HL-60/S4 treated with retinoic acid at 250 ng/mL for 4 days and 3 days (cell line): Measurements from ENCODE around the gene QPRT.
"Not testable (repeated sequence)": the region's sequence is repeated elsewhere in the genome, so short reads cannot be mapped to it uniquely, and the experiment has no call there.

ENCODE experiments used
- in situ Hi-C: fragments of 300-500 bp; cut with MboI; formaldehyde crosslinking; loops from 2 replicates; pipeline ENCODE4 v1.7.0; 2022; ENCODE audit warnings: low sequenced_read_pairs

QPRT gene

DNA sequence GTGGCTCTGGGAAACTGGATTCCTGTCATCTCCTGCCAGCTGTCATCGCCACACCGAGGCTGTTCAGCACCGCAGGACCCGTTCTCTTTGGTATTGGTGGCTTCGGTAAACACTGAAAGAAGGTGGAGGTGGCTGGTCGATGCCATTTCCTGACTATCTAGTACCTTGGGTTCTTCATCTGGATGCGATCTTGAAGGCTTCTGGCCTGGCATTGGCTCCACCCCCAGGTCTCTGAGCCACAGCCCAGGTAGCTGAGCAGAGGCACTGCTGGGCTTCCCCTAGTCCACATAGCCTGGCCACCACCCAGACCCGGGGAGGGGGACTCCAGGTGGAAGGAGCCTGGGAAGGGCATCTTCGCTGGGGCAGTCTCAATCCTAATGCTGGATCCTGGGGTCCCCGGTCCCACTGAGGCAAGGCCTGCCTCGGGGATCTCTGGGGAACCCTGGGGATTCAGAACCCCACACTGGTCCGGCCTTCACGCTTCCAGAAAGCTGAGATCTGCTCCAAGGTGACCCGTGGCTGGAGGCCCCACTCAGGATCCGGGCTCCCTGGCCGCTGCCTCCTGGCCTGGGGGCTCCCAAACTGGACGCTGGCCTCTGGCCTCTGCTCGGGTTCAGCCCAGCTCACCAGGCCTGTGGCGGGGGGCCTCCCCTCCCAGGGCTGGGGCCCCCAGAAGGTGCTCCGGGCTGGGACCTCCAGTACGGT is 65.0 kb downstream of the QPRT start:
- in situ Hi-C loops: no loop called here

DNA sequence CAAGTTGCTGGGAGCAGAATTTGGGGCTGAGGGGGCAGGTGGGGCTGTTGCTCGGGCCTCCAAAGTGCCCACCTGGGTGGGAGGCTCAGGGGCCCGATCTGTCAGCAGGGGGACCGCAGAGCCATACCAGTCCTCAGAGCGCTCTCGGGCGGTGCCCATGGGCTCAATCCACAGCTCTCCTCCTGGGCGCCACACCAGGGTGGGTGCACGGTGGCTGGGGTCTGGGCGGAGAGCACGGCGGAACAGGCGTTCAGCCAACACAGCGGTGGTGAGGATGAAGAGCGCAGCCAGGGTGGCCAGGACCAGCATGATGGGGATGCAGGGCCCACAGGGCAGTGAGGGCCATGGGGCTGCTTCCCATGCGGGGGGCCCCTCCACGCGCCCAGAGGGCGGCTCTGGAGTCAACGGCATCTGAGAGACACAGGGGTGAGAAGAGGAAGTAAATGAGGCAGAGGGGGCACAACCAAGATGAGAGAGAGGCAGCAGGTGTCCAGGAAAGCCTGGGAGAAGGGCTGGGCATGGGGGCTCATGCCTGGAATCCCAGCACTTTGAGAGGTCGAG is 65.6 kb downstream of the QPRT start:
- in situ Hi-C loops: no loop called here

DNA sequence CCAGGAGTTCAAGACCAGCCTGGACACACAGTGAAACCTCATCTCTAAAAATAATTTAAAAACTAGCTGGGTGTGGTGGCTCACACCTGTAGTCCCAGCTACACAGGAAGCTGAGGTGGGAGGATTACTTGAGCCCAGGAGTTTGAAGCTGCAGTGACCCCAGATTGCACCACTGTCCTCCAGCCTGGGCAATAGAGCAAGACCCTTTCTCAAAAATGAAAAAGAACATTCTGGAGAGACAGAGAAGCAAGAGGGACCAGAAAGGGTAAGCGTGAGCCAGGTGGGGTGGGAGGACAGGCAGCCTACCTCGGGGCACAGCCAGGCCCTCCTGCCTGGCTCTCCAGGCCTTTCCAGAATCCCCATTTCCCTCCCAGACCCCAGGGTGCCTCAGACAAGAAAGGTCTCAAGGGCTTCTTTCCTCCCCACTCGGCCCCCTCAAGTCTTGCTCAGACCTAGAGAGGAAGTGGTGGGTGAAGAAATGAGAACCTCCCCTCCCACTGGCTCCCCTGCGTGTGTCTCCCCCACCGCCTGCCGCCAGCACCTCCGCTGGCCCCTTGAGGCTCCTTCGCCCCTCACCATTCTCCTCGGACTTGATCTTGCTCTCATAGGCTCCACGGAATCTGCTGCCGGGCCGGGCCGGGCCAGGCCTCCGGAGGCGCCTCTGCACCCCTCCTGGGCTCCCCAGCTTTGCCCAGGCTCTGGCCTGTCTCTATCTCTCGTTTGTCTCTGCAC is 66.3 kb downstream of the QPRT start:
- in situ Hi-C loops: no loop called here

DNA sequence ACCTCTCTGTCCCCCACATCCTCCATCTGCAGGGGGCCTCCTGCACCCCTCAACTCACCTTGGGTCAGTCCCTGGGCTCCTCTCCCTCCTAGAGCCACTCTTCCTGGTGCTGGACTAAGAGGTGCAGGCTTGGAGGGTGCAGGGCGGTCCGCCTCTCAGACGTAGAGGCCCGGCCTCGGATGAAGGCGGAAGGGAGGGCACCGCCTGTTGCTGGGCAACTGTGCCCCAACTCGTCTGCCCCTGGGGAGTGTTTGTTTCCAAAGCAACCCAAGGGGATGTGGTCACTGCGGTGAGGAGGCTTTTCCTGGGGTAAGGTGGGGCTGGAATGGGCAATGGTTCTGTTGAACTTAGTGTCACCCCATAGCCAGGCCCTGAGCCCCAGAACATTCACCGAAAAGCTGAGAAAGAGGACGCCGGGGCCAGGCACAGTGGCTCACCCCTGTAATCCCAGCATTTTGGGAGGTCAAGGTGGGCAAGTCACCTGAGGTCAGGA is 66.9 kb downstream of the QPRT start, which contains the start of gene C16orf54:
C16orf54 (minus strand) TSS at position 138 of the 493 bp plus-strand sequence. CDS start 1,039 bp downstream, outside the sequence.
- in situ Hi-C loops: no loop called here

DNA sequence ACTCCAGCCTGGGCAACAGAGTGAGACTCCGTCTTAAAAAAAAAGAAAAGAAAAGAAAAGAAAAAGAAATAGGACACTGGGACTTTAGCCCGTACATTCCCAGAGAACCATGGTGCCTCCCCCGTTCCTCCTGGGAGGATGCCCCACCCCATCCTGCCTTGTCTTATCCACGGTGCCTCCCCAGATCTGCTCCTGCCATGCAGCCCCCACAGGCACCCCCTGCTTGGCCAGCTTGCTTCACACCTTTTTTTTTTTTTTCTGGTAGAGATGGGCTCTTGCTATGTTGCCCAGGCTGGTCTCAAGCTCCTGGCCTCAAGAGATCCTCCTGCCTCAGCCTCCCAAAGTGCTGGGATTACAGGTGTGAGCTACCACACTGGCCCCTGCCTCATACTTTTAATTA is 67.5 kb downstream of the QPRT start:
- in situ Hi-C loops: not testable (repeated sequence)
